Testis (tissue), 3 donors: ENCODE measurements around the gene ZCCHC7. TPM values are rescaled to one million over a fixed set of nuclear protein-coding genes. Genes with fewer than 3 reads are reported as not detected.

Experiments used
- DNase-seq: peaks from one replicate; pipeline ENCODE4 v3.0.0-alpha.2; 2019
- H3K27ac ChIP-seq, 2 donors: fragments of 200-600 bp; sonication (generic); one replicate each; pipeline ENCODE4 v1.5.1; 2019
- H3K27me3 ChIP-seq: fragments of 200-600 bp; sonication (generic); one replicate; pipeline ENCODE4 v1.5.1; 2019
- H3K36me3 ChIP-seq: fragments of 200-600 bp; sonication (generic); one replicate; pipeline ENCODE4 v1.5.1; 2017; ENCODE audit warnings: low read depth; ENCODE audit errors: missing control alignments
- H3K4me1 ChIP-seq: fragments of 200-600 bp; sonication (generic); one replicate; pipeline ENCODE4 v1.5.1; 2019
- H3K4me3 ChIP-seq, 2 donors: fragments of 200-600 bp; sonication (generic); one replicate each; pipeline ENCODE4 v1.5.1; 2017 to 2019
- H3K9me3 ChIP-seq: fragments of 200-600 bp; sonication (generic); one replicate; pipeline ENCODE4 v1.5.1; 2017
- POLR2A ChIP-seq: fragments of 450-650 bp; IDR thresholded peaks from one replicate; pipeline ENCODE4 v1.6.1; 2017; ENCODE audit warnings: antibody characterized with exemption, mild to moderate bottlenecking, moderate library complexity
- WGBS, 2 donors: methylation state at CpG; one replicate each; pipeline ENCODE4 v1.1.5; 2018; 5-methylcytosine and 5-hydroxymethylcytosine counted together
- intact Hi-C: fragments of 100-400 bp; cut with DNase I; formaldehyde crosslinking; loops from one replicate; pipeline ENCODE4 v1.15.1; 2023; ENCODE audit warnings: low total_unique reads
- polyA plus RNA-seq: library from polyadenylated mRNA; stranded (reverse); fragments of 350-450 nt; fragmentation: Illumina TruSeq; extraction: RNeasy Lipid Tissue Mini Kit (QIAGEN cat#74804); gene quantifications from one replicate; pipeline ENCODE4 v1.2.3, GENCODE V29; 2014; ENCODE audit warnings: low read depth, low replicate concordance; ENCODE audit not compliant: insufficient read depth
- small RNA-seq, 2 donors: library from RNA; depleted of rRNA; stranded (forward); fragments of <200 nt; gene quantifications; one replicate each; pipeline ENCODE3, GENCODE V24; 2016
- total RNA-seq, 2 donors: library from RNA; depleted of rRNA; stranded (reverse); fragments of >200 nt; gene quantifications; one replicate each; pipeline ENCODE4 v1.2.3, GENCODE V29; 2016
- TF ChIP-seq, protein P1 (sequence below), 3 experiments: fragments of 450-650 bp in 2 of 3; fragments of 200-600 bp in 1 of 3; sonication (generic) in 1 of 3; IDR thresholded peaks; one replicate each; pipeline ENCODE4 v1.5.1; 2016 to 2019; ENCODE audit warnings: antibody characterized with exemption in 3 of 3, mild to moderate bottlenecking in 2 of 3, moderate library complexity in 1 of 3

ZCCHC7 gene
- total and polyA plus RNA-seq, 3 donors from 2014 or later, result 14.4 to 20.6 (median 18.5) TPM

DNA sequence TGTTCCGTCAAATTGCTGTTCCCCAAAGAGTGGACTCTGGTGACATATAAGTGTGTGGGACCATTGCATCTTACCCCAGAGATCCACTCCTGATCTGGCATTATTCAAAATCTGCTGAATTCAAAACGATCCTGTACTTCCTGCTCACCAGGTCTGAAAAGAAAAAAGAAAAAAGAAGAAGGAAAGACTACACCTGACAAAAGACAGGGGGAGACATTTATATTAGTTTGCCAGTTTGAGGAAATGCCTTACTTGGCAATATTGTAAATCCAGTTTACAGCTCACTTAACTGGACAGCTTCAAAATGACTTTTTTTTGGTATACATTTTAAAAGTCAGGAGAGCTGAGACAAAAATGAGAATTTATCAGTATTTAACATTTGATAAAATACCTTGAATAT, 287.1 kb downstream of the ZCCHC7 start:
- Histone ChIP-seq H3K9me3 (no peaks in the 10 kb centered on the region), H3K4me3 (no peak overlapping the region), H3K27ac (no peak overlapping the region), H3K27me3 (no peaks in the 10 kb centered on the region), H3K4me1 (peaks cover 15% of the 10 kb centered on the region), H3K36me3 (no peaks in the 10 kb centered on the region)
- intact Hi-C loops, result no loop called here
- DNase-seq, result no peak
- TF ChIP-seq, protein P1, sequence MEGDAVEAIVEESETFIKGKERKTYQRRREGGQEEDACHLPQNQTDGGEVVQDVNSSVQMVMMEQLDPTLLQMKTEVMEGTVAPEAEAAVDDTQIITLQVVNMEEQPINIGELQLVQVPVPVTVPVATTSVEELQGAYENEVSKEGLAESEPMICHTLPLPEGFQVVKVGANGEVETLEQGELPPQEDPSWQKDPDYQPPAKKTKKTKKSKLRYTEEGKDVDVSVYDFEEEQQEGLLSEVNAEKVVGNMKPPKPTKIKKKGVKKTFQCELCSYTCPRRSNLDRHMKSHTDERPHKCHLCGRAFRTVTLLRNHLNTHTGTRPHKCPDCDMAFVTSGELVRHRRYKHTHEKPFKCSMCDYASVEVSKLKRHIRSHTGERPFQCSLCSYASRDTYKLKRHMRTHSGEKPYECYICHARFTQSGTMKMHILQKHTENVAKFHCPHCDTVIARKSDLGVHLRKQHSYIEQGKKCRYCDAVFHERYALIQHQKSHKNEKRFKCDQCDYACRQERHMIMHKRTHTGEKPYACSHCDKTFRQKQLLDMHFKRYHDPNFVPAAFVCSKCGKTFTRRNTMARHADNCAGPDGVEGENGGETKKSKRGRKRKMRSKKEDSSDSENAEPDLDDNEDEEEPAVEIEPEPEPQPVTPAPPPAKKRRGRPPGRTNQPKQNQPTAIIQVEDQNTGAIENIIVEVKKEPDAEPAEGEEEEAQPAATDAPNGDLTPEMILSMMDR (IDR thresholded peaks at IDR 0.05), result peak in 1 of 3 experiments; percentile 10
- TF ChIP-seq POLR2A, result no peak
- 71 to 72% methylated on average over 2 of the region's 2 CpGs for WGBS, 2 donors

Small RNA genes within 50 kb of the gene (small RNA-seq; reads per million reads assigned to genes)
- gene AL512604.1, result 0 to 0.09 reads per million in 2 donors
- 0 reads per million in 2 donors for gene RF00019
- gene RNU6-677P, result 0 reads per million in 2 donors

Other genes starting within 250 kb of the ZCCHC7 start
- 1 to 10 TPM in 1 of 2 donors, under 1 TPM in 1; 0.79 to 1.9 TPM for gene PAX5, start 86.3 kb upstream of the ZCCHC7 start, total RNA-seq
- gene PAX5, start 86.3 kb upstream of the ZCCHC7 start, polyA plus RNA-seq, result 1.3 TPM